Mucosa of descending colon (tissue), 3 donors: ENCODE results near the gene SRGAP3. TPM values are rescaled to one million over a fixed set of nuclear protein-coding genes. Genes with fewer than 3 reads are reported as not detected.

Source experiments
- ATAC-seq: fragments of 200-7000 bp; cut with Tn5 transposase; one replicate; pipeline ENCODE4 v1.9.1; 2020; ENCODE audit warnings: mild to moderate bottlenecking, moderate library complexity
- DNase-seq, 3 donors: peaks; one replicate each; pipeline ENCODE4 v3.0.0-alpha.2; 2020
- H3K36me3 ChIP-seq: fragments of 200-600 bp; one replicate; pipeline ENCODE4 v1.8.0; 2021; ENCODE audit warnings: low read depth, mild to moderate bottlenecking
- H3K4me1 ChIP-seq: fragments of 200-600 bp; one replicate; pipeline ENCODE4 v1.8.0; 2021; ENCODE audit warnings: low read depth, mild to moderate bottlenecking
- H3K4me3 ChIP-seq: fragments of 200-600 bp; one replicate; pipeline ENCODE4 v1.8.0; 2021; ENCODE audit warnings: mild to moderate bottlenecking
- H3K9me3 ChIP-seq: fragments of 200-600 bp; one replicate; pipeline ENCODE4 v1.8.0; 2021; ENCODE audit warnings: mild to moderate bottlenecking
- intact Hi-C, 2 donors: fragments of 100-400 bp; cut with DNase I in 1 of 2; cut with micrococcal nuclease in 1 of 2; formaldehyde crosslinking; loops; one replicate each; pipeline versions ENCODE4 v1.11.0 to v1.11.1; 2022; cut with DNase I, micrococcal nuclease
- total RNA-seq, 3 donors: library from RNA; stranded (reverse); fragmentation: NEBNext Ultra II Directional in 2 of 3; extraction: Animal tissue kit (Norgen Biotek cat#: 25700) in 2 of 3; gene quantifications; one replicate each; pipeline versions ENCODE4 v1.2.1 to v1.2.4, GENCODE V29; 2021 to 2023
- TF ChIP-seq, protein P1 (sequence below): fragments of 200-600 bp; IDR thresholded peaks from one replicate; pipeline ENCODE4 v1.8.0; 2022; ENCODE audit warnings: antibody characterized with exemption, mild to moderate bottlenecking
- donor health status: DM: no; HTN: no; CAD: no; lungs with moderate emphysema.
- donor health status: DM: no; HTN: no; CAD: no.
- donor health status: DM: no; HTN: yes; CAD: no.

The SRGAP3 gene
- total RNA-seq, 3 donors from 2014 or later = 6.4 to 9.0 (median 8.6) TPM

GRCh38 chr3:8979262-8979661 lies 270.2 kb downstream of the SRGAP3 start:
- Histone ChIP-seq H3K9me3 (peaks cover 4% of the 10 kb centered on the region), H3K4me3 (no peak overlapping the region), H3K4me1 (no peaks in the 10 kb centered on the region), H3K36me3 (no peaks in the 10 kb centered on the region)
- ATAC-seq (no peak), DNase-seq (no peak)
- TF ChIP-seq, protein P1, sequence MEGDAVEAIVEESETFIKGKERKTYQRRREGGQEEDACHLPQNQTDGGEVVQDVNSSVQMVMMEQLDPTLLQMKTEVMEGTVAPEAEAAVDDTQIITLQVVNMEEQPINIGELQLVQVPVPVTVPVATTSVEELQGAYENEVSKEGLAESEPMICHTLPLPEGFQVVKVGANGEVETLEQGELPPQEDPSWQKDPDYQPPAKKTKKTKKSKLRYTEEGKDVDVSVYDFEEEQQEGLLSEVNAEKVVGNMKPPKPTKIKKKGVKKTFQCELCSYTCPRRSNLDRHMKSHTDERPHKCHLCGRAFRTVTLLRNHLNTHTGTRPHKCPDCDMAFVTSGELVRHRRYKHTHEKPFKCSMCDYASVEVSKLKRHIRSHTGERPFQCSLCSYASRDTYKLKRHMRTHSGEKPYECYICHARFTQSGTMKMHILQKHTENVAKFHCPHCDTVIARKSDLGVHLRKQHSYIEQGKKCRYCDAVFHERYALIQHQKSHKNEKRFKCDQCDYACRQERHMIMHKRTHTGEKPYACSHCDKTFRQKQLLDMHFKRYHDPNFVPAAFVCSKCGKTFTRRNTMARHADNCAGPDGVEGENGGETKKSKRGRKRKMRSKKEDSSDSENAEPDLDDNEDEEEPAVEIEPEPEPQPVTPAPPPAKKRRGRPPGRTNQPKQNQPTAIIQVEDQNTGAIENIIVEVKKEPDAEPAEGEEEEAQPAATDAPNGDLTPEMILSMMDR = no peak
- intact Hi-C loops = no loop called here

DNA sequence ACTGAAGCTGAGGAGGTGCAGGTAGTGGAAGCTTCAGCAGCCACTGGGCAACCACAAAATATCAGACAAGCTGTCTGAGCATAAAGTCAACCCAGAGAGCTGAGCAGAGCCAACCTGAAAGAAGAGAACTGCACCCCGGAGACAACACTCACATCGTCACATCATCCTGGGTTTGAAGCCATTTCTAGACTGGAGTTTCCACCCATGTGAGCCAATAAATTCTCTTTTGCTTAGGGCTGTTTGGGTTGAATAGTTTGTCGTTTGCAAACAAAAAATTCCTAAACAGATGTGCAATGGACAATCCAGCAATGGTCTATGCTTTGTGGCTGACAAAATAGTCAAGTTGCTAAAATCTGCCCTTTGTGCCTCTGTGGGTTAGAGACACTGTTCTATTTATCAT lies 270.9 kb downstream of the SRGAP3 start:
- no peak for DNase-seq
- ATAC-seq = no peak
- Histone ChIP-seq H3K9me3 (peaks cover 4% of the 10 kb centered on the region), H3K4me1 (no peaks in the 10 kb centered on the region), H3K4me3 (no peak overlapping the region), H3K36me3 (no peaks in the 10 kb centered on the region)
- intact Hi-C loops = no loop called here
- TF ChIP-seq, protein P1 = no peak

GRCh38 chr3:8976540-8977182 lies 272.8 kb downstream of the SRGAP3 start:
- peaks cover 4% of the 10 kb centered on the region for H3K9me3 ChIP-seq
- H3K4me1 ChIP-seq = no peaks in the 10 kb centered on the region
- intact Hi-C loops = no loop called here
- TF ChIP-seq, protein P1 = no peak
- DNase-seq (no peak), ATAC-seq (no peak)
- H3K4me3 ChIP-seq = no peak overlapping the region
- no peaks in the 10 kb centered on the region for H3K36me3 ChIP-seq

GRCh38 chr3:8975081-8976020 lies 274.1 kb downstream of the SRGAP3 start:
- TF ChIP-seq, protein P1 = no peak
- intact Hi-C loops = no loop called here
- DNase-seq (no peak), ATAC-seq (no peak)
- Histone ChIP-seq H3K36me3 (no peaks in the 10 kb centered on the region), H3K4me1 (no peaks in the 10 kb centered on the region), H3K9me3 (peaks cover 4% of the 10 kb centered on the region), H3K4me3 (no peak overlapping the region)

- Histone ChIP-seq H3K4me1 (no peaks in the 10 kb centered on the region), H3K9me3 (peaks cover 4% of the 10 kb centered on the region), H3K4me3 (no peak overlapping the region), H3K36me3 (no peaks in the 10 kb centered on the region)
- DNase-seq (no peak), ATAC-seq (no peak)
- TF ChIP-seq, protein P1 = no peak
- intact Hi-C loops = loop anchor here (5.0 kb wide), 2 partner anchors 93 to 328 kb away; no protein-coding TSS in a partner anchor
Observed at GRCh38 chr3:8974458-8974857, 275.0 kb downstream of the SRGAP3 start.
